ENCODE data around the gene URB1. TPM values are rescaled to one million over a fixed set of nuclear protein-coding genes. Genes with fewer than 3 reads are reported as not detected.

Gene URB1
- total RNA-seq, 1 experiment from 2014 or later, result 9.8 TPM

- no peak for DNase-seq (ENCODE audit: low spot score)
These were observed 45.5 kb downstream of the URB1 start for GRCh38 chr21:32347351-32347750.

GRCh38 chr21:32346951-32347350, 45.9 kb downstream of the URB1 start:
- no peak for DNase-seq (ENCODE audit: low spot score)

GRCh38 chr21:32340863-32341848, 51.7 kb downstream of the URB1 start:
- no peak for DNase-seq (ENCODE audit: low spot score)

- no peak for DNase-seq (ENCODE audit: low spot score)
These were observed 54.4 kb downstream of the URB1 start for GRCh38 chr21:32338209-32338921.

- no peak for DNase-seq (ENCODE audit: low spot score)
These were observed 55.6 kb downstream of the URB1 start for GRCh38 chr21:32337206-32337605.

GRCh38 chr21:32336711-32337110, 56.1 kb downstream of the URB1 start:
- no peak for DNase-seq (ENCODE audit: low spot score)

- DNase-seq (ENCODE audit: low spot score), result no peak
These were observed 56.9 kb downstream of the URB1 start for GRCh38 chr21:32335601-32336575.

GRCh38 chr21:32334980-32335531, 57.8 kb downstream of the URB1 start:
- no peak for DNase-seq (ENCODE audit: low spot score)

GRCh38 chr21:32333953-32334673, 58.7 kb downstream of the URB1 start:
- no peak for DNase-seq (ENCODE audit: low spot score)

GRCh38 chr21:32332463-32332951, 60.3 kb downstream of the URB1 start:
- DNase-seq (ENCODE audit: low spot score), result no peak

- DNase-seq (ENCODE audit: low spot score), result no peak
These were observed 61.1 kb downstream of the URB1 start for GRCh38 chr21:32331444-32332305.

GRCh38 chr21:32330784-32331311, 62.0 kb downstream of the URB1 start:
- DNase-seq (ENCODE audit: low spot score), result no peak

- DNase-seq (ENCODE audit: low spot score), result no peak
These were observed 63.0 kb downstream of the URB1 start for GRCh38 chr21:32329776-32330175.

GRCh38 chr21:32329331-32329730, 63.5 kb downstream of the URB1 start:
- DNase-seq (ENCODE audit: low spot score), result no peak

GRCh38 chr21:32328595-32328994, 64.2 kb downstream of the URB1 start:
- no peak for DNase-seq (ENCODE audit: low spot score)

- no peak for DNase-seq (ENCODE audit: low spot score)
These were observed 67.1 kb downstream of the URB1 start for GRCh38 chr21:32325706-32326105.

- DNase-seq (ENCODE audit: low spot score), result no peak
These were observed 70.1 kb downstream of the URB1 start for GRCh38 chr21:32322676-32323075.

GRCh38 chr21:32322103-32322502, 70.7 kb downstream of the URB1 start:
- DNase-seq (ENCODE audit: low spot score), result no peak

- no peak for DNase-seq (ENCODE audit: low spot score)
These were observed 71.3 kb downstream of the URB1 start for GRCh38 chr21:32321480-32321879.

Data from H4 (cell line).